MM.1S (cell line): ENCODE measurements around the gene CFAP65.

ENCODE experiments used
- CTCF ChIP-seq: fragments of 300-600 bp; sonication (generic); IDR thresholded peaks from 2 replicates; pipeline ENCODE4 v1.5.1; 2016; ENCODE audit warnings: antibody characterized with exemption, low read length, mixed read lengths
- EZH2phosphoT487 ChIP-seq: fragments of 300-600 bp; sonication (generic); IDR thresholded peaks from 2 replicates; pipeline ENCODE4 v1.6.1; 2018; ENCODE audit warnings: antibody characterized with exemption, low read length

GRCh38 chr2:219020604-219021365 is 20.5 kb downstream of the CFAP65 start:
- no peak for TF ChIP-seq CTCF
- TF ChIP-seq EZH2phosphoT487 = no peak
